ENCODE data around the gene ASTN2. TPM values are rescaled to one million over a fixed set of nuclear protein-coding genes. Genes with fewer than 3 reads are reported as not detected.

ASTN2 gene
- total RNA-seq, 1 experiment from 2014 or later = 11.5 TPM

DNA sequence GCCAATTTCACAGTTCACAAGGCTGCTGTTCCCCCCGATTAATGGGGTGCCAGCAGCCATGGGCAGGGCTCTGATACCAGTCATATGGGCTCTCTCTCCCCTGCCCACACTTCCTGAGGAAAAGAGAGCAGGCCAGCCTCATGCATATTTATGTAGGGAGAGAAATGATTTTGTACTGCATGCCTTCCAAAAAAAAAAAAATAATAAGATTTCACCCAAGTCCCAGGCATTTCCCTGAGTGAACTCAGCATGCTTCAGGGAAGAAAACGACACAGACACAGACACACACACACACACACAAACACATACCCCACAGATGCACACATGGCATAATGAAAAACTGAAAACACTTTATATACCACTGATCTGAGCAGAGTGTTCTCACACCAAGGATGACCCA, 232.8 kb downstream of the ASTN2 start:
- DNase-seq (ENCODE audit: extremely low read depth, low read depth) = no peak

DNA sequence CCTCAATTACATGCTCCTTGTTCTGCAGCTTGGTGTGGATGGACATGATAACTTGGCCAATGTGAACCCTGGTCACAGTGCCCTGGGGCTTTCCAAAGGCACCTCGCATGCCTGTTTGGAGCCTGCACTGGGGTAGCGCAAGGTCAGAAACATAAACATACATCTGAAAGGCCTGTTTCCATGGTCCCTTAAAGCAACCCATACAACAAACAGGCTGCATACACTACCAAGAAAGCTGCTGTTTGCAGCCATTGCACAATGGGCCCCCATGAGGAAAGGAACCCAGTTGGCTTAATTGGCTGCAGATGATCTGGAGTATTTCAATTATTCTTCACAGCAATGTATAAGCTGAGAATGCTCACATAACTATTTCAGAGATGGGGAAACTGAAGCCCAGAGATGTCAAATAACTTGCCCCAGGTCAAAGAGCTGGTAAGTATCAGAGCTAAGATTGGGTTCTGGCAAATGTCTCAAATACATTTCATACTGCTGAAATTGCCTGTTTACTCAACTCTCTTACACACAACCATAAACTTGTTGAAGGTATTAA, 233.9 kb downstream of the ASTN2 start:
- DNase-seq (ENCODE audit: extremely low read depth, low read depth) = no peak

DNA sequence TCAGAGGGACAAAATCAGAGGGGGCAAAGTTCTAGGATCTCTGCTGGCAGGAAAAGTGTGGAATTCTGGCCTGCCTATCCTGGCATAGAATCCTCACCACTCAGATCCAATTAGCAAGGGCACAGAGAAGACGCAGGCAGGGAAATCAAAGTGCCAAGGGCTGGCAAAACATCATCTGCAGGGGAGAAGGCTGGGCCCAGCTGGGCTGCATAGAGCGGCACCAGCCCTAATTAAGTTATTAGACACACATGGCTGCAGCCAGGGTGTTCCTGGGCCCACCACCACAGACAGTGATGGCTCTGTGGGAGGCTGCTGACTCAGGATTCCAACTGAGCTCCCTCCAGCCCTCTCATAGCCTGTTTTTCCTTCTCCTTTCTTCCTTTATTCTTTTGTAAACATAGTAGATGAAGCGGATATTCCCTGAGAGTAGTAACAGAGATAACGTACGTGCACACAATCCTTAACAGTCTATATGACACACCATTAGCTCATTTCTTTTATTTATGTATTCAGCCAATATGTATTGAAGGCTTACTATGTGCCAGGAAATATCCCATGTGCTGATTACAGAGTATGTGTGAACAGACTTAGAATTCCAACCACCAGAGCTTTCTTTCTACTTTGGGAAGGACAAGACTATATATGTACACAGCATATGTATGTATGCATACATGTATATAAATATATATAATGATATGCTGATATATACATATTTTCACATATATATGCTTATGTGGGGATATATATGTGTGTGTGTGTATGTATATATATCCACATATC, 236.1 kb downstream of the ASTN2 start:
- no peak for DNase-seq (ENCODE audit: extremely low read depth, low read depth)

DNA sequence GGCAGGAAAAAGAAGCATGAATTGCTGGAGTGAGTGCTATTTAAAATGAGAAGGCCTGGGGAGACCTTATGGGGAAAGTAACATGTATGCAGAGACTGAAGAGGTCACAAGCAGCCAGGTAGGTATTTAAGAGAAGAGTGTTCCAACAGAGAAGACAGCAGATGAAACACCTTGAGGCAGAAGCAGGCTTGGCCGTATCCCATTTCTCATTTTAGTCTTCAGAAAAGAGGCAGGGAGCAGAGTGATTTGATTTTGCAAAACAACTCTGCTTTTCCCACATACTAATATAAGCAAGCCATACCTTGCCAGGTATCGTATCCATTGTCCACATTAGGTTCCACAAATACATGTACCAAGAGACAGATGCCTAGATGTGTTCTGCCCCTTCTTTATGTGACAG, 244.3 kb downstream of the ASTN2 start:
- no peak for DNase-seq (ENCODE audit: extremely low read depth, low read depth)

DNA sequence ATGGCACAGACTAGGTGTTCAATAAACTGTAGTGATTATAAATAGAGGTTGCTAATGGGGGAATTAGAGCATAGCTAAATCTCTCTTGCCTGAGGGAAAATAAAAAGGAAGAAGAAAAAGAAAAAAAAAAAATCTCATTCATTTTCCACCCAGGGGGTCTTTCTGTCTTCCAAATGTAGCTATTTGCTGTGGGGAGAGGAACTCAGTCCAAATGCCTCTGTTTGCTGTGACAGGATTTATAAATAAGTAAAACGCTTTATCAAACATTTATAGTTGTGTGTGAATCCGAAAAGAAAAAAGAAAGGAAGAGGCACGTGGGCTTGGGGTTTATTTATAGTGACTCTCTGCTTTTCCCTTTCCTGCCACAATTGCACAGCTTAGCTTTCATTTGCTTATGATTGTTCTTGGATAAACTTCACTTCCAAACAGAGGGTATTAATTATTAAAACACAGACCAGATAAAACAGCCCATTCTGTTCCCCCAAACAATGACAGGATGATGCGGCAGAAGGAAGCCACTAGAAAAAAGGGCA, 245.7 kb downstream of the ASTN2 start:
- DNase-seq (ENCODE audit: extremely low read depth, low read depth) = no peak

DNA sequence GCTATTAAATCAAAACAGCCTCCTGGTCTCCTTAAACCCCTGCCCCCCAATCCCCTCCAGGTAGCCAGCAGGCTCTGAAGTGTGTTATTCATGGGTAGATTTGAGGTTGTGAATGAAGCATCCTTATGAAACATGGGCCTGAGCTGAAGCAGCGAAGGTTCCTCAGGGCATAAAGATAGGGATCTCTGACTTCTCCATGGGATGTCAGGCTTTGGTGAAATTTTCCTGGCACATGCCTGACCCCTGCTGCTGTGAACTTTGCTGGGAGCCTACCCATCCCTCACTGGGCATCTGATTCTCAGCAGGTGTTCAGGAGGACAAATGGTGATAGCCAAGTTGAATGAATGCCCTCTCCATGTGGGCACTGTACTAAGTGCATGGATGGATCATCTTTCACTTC, 250.3 kb downstream of the ASTN2 start:
- DNase-seq (ENCODE audit: extremely low read depth, low read depth) = no peak

DNA sequence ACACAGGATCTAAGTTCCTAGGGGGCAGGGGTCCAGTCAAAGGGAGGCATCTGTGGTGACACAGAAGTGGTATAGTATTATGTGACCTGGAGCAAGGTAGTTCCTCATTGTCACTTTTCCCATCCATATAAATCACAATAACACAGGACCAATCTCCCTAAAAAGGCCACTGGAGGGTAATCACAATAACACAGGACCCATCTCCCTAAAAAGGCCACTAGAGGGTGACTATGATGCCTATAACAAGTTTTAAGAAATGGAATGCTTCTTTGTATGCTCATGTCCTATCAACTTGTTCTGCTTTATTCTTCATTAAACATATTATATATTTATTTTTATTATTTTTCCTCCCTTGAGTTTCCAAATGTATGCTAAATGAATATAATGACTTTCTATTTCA, 254.6 kb downstream of the ASTN2 start:
- DNase-seq (ENCODE audit: extremely low read depth, low read depth) = no peak

DNA sequence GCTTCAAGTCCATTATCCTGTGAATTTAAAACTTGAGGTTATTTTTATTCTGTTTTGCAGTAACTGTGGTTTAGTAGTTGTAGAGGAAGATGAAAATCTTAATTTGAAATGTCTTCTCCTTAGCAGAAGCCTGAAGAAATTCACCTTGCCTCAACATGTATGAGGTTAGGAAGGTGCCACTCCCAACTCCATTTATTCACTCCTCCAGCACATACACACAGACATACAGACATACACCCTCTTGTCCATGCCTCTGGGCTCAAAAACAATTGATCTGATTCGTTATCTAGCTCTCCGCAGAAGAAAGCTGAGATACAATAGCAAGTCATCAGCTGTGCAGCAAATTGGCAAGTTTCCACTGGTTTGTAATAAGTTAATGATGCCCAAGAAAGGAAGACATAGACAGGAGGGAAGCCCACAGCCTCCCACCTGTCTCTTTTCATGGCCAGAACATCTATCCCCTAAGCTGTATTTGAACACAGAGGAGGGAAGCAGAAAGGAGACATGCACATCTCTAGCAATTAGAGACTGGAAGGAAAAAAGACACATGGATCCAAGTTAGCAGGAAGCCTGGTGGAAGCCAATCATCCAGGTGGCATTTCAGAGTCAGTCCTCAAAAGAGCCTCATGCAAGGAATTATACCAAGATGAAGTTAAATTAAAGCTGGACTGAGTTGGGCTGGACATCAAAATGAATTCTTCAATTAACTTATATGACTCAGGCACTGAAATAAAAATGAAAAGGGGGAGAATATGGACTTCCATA, 257.9 kb downstream of the ASTN2 start:
- no peak for DNase-seq (ENCODE audit: extremely low read depth, low read depth)

DNA sequence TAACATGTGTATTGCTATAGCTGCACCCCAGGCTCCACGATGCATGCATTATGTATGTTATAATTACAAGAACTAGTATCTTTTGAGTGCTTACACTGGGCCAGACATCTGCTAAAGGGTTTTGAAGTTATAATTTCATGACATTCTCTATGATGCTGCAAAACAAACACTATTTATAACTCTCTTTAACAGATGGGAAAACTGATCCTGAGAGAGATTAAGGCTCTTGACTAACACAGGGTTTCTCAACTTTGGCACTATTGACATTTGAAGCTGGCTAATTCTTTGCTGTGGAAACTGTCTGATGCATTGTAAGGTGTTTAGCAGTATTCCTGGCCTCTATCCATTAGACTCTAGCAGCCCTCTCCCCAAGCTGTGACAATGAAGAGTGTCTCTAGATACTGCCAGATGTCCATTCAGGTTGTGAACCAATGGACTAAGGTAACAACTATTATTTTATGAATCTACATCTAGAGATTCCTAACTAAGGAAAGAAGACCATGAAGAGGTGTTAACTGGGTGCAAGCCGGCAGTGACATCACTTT, 258.6 kb downstream of the ASTN2 start:
- no peak for DNase-seq (ENCODE audit: extremely low read depth, low read depth)

DNA sequence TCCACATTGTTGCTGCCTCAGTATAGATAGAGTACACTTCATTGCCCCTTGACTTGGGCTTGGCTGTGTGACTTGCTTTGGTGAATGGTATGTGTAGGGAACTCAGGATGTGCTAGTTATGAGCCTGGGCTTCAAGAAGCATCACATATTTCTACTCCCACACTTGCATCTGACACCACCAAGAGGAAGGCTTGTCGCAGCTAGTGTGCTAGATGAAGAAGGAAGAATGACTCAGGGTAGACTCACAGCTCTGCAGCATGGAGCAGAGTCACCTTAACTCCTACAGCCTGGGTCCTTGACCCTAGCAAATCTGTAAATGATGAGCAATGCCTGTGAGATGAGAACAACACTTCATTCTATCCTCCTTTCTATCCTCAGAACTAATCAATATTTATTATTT, 261.8 kb downstream of the ASTN2 start:
- no peak for DNase-seq (ENCODE audit: extremely low read depth, low read depth)

DNA sequence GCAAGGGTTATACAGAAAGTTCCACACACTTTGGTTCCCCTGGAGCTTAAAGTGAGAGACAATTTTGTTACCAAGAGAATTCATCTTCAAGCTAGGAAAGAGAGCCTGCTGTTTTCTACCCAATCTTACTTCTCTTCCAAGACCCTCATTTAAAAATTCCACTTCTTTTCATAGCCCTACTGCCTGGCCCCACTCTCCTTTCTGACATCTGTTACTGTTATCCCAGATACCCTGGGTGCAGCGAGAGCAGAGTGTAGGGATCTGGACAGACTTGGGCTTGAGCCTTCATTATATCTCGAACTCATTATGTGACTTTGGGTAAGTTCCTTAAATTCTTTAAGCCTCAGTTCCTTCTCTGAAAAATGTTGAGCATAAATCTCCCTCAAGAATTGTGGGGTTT, 263.1 kb downstream of the ASTN2 start:
- no peak for DNase-seq (ENCODE audit: extremely low read depth, low read depth)

DNA sequence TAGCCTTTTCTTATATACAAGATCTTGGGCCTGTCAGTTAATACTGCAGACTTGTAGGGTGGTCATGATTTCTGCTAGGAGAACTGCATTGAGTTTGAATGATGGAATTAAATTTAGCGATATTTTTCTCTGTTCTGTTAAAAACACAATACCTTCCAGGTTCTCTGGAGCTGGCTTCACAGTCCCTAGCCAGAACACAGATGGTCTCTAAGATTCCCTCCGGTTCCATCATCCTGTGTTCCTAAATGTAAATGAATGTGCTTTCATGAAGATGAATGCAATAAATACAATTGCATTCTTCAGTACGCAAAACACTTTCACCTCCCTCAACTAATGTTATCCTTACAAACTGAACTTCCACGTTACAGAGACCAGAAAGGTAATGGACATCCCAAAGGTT, 264.9 kb downstream of the ASTN2 start:
- DNase-seq (ENCODE audit: extremely low read depth, low read depth) = no peak

DNA sequence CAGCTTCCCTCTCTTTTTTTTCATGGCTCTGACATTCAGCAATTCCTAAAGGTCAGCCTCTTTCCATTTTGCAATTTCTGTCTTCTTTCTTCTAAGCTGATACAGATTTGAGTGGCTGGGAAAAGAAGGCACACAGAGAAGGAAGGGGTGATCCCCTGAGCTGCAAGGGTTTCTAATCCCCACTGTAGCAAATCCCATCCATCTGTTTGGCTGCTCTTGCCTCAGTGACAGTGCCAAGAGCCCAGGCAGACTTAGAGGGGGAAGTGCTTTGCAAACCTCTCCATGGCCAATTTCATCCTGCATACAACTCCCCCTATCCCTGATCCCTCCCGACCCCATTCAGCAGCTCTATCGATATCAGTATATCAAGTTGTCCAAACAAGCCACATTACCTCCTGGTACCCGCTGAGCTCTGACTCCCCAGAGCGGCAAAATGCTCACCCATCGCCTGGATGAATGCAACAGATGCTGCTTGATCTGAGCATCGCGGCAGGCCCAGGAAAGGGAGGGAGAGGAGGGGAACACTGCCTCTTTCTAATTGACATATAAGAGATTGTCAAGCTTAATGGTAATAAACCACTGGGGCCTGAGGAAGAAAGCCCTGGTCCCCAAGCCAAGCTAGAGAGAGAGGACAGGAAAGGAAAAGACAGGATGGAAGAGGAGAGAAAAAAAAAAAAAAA, 268.9 kb downstream of the ASTN2 start:
- no peak for DNase-seq (ENCODE audit: extremely low read depth, low read depth)

DNA sequence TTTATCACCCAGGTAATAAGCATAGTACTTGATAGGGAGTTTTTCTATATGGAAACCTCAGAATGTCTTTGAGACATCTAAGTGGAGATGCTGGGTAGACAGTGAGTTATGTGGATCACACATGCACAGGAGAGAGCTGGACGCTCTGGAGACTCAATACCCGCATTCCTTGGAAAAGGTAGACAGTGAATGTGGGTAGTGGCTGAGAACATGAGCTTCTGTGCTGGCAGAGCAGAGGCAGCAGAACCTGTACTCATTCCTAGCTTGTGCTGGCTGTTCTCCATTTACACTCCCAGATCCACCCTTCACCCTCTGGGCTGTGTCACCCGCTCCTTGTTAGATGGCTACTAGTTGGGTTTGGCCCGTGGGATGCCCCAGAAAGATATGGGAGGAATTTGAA, 269.8 kb downstream of the ASTN2 start:
- no peak for DNase-seq (ENCODE audit: extremely low read depth, low read depth)

DNA sequence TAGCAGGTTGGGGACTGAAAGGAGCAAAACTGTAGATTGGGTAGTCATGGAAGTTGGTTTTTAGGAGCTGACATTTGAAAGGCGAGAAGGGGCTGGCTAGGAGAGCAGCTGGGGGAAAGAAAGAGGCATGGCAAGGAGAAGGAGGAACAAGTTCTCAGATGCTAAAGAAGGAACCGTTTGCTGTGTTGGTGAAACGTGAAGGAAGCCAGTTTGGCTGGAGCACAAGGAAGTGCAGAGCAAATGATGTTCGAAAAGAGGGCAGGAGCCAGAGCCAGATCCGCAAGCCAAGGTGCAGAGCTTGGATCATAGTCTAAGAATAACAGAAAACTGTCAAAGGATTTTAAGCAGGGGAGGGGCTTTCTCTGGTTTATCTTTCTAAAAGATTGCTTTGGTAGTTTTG, 276.6 kb downstream of the ASTN2 start:
- DNase-seq (ENCODE audit: extremely low read depth, low read depth) = no peak

DNA sequence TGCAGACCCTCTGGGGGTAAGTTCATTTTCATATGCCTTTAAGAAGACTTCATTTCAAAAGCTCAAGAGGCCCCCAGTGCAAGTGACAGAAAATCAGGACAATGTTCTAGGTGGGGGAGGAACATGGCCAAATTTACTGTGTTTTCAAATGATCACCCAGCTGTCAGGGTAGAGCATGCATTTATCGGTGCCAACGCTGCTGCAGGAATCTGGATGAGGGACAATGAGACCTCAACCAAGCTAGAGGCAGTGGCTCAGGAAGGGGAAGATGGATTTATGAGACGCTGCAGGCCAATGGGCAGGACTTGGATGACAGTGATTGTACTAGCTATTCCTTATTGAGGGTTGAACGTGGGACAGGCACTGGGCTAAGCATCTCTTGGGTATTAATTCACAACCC, 278.4 kb downstream of the ASTN2 start:
- no peak for DNase-seq (ENCODE audit: extremely low read depth, low read depth)

DNA sequence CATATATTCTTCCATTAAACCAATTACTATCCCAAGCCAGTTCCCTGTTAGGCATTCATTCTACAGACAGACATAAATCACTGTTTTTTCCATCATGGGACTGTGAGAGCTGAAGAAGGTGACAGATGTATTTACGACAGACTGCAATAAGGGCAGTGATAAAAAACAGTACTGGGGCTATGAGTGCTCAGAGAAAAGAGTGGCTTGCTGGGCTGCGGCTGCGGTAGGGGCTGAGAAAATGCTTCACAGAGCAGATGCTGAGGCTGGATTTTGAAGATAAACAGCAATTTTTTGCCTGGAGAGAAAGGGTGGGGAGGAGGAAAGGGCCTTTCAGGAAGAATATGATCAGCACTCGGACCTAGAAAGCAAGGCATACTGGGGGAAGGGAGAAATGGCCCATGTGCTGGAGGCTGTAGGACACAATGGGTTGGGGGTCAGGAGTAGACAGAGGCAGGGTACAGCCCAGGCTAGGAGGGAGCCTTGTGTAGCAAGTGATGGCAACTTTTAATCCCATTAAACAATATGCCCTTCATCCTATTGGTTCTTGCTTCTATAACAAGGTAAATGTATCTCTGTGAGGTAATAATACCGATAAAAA, 279.3 kb downstream of the ASTN2 start:
- DNase-seq (ENCODE audit: extremely low read depth, low read depth) = no peak

DNA sequence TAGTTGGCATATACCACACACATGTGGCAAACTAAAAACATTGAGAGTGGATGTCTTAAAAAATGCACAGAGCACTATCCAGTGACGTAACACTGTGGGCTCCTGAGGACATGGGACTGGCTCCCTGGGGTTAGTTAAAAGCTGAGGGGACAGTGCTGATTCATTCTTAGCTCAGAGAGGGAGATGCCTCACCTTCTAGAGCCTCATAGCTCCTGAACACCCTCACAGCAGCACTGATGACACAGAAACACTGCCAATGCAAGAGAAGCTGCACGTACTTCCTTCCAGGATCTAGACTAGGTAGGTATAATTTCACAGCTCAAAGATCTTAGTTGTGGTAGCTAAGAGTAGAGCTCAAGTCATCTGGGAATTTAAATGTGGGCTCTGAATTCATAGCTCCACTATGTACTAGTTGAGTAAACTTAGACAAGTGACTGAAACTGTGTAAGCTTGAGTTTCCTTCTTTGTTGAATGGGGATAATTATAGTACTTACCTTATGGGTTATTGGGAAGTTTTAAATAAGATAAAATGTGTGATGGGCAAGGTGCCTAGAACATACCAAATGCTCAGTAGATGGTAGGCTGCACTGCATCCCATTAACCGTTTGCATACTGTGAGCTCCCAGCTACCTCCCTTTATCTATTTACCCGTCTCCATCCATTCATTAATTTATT, 279.9 kb downstream of the ASTN2 start:
- no peak for DNase-seq (ENCODE audit: extremely low read depth, low read depth)

DNA sequence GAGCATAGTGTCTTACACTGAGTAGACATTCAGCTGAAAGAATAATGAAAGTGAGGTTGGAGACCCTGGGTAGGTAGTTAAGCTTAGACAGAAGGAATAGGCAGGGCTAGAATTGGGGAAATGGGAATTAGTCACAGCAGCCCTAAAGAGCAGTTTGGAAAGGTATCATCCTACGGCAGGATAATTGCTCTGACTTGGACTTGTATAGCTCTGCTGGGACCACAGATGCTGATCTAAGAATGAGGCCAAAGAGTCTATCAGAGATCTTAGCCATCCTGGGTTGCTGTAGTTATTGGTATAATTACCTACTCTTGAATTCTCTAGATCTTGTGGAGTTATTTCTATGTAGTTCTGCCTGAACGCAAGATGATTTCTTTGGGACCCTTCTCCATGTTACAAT, 288.0 kb downstream of the ASTN2 start:
- no peak for DNase-seq (ENCODE audit: extremely low read depth, low read depth)

DNA sequence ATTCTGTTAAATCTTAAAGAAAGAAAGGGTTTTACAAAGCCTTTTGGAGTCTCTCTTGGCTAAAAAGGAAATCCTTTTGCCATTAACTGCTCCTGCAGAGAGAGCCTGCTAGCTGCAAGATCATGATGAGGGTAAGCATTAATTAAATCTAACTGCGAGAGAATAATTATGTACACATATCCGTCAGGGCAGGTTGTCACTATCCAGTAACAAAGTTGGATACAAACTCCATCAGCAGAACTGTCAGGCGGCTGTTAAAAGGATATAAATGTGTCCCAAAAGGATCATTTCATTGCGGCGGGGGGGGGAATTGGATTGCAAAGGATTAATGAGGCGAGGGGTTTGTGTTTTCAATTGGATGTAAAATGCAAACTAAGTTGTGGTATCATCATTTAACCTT, 289.3 kb downstream of the ASTN2 start:
- no peak for DNase-seq (ENCODE audit: extremely low read depth, low read depth)
